ENCODE results near the gene WWC2.

Gene WWC2

GRCh38 chr4:183205193-183205592 is 106.1 kb downstream of the WWC2 start:
- no peak for TF ChIP-seq CTCF (IDR thresholded peaks at IDR 0.05)

- TF ChIP-seq CTCF (IDR thresholded peaks at IDR 0.05) = no peak
These were observed 106.7 kb downstream of the WWC2 start for GRCh38 chr4:183205709-183206108.

GRCh38 chr4:183211533-183211932 is 112.5 kb downstream of the WWC2 start:
- no peak for TF ChIP-seq CTCF (IDR thresholded peaks at IDR 0.05)

- TF ChIP-seq CTCF (IDR thresholded peaks at IDR 0.05) = no peak
These were observed 114.9 kb downstream of the WWC2 start for GRCh38 chr4:183213996-183214395.

GRCh38 chr4:183214912-183215488 is 115.9 kb downstream of the WWC2 start:
- TF ChIP-seq CTCF (IDR thresholded peaks at IDR 0.05) = no peak

GRCh38 chr4:183220236-183220635 is 121.2 kb downstream of the WWC2 start:
- TF ChIP-seq CTCF (IDR thresholded peaks at IDR 0.05) = no peak

- no peak for TF ChIP-seq CTCF (IDR thresholded peaks at IDR 0.05)
These were observed 124.0 kb downstream of the WWC2 start for GRCh38 chr4:183223053-183223452.

GRCh38 chr4:183229397-183229796 is 130.3 kb downstream of the WWC2 start:
- TF ChIP-seq CTCF (IDR thresholded peaks at IDR 0.05) = no peak

Measured in LNCAP (cell line).